ENCODE measurements around the gene HMG20A.

Gene HMG20A

DNA sequence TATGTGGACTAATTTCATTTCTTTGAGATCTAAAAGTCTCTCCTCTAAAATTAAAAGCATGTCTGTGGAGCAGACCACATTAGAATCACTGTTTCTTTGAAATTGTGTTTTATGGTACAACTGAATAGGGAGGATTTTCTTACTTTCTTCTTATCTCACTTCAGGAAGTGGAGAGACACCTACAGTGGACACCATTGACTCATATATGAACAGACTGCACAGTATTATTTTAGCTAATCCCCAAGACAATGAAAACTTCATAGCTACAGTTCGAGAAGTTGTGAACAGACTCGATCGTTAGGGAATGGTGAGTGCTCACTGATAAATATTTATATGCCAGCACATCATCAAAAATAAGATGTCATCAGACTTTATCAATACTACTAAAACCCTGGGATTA, 58.3 kb downstream of the HMG20A start:
- no peak for DNase-seq

DNA sequence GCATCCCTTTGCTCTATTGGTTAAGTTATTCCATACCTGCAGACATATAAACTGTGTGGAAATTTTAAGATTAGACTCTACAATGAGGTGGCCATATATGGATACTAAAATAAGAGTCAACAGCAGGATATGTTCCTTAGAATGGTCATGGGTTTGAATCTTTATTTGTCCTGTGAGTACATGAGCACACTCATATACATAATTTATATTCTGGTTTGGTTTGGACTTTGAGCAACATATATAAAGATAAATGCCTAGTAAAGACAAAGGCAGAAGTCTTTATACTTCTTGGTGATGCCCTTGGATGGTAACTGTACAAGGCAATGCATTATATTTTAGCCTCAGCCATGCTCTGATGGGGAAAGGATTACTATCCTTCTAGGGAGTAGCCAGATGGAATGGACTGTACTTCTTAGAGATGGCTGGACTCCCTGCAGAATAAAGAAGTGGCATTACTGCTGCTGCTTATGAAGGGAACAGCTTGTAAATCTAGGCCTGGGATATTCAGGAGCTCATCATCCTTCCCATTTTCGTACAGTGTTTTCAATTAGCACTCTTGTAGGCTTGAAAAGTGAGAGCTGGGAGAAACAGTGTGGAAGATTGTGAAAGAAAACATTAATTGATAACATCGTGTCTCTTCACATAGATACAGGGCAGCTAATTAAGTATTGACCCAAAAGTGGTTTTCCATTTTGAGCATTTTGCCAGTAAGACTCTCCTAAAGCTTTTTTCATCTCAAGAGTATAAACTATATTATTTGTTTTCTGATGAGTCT, 60.4 kb downstream of the HMG20A start:
- no peak for DNase-seq

- DNase-seq: no peak
These were observed 61.0 kb downstream of the HMG20A start for GRCh38 chr15:77481670-77482069.

DNA sequence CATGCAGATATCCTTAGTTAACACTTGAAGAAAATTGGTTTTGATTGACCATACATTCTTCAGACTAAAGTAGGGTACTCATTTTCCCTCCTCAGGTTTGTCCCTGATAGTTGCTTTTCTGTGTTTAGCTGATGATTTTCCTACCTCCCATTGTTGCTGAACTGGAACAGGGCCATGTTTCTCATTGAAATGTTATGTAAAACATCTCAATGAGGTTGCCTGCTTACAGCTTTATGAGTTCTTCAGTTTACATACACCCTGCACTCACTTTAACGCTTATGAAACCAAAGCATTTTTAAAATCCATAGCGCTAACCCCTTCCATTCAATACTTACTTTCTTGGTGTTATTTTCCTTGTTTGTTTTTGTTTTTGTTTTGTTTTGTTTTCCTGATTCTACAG, 61.9 kb downstream of the HMG20A start:
- no peak for DNase-seq

DNA sequence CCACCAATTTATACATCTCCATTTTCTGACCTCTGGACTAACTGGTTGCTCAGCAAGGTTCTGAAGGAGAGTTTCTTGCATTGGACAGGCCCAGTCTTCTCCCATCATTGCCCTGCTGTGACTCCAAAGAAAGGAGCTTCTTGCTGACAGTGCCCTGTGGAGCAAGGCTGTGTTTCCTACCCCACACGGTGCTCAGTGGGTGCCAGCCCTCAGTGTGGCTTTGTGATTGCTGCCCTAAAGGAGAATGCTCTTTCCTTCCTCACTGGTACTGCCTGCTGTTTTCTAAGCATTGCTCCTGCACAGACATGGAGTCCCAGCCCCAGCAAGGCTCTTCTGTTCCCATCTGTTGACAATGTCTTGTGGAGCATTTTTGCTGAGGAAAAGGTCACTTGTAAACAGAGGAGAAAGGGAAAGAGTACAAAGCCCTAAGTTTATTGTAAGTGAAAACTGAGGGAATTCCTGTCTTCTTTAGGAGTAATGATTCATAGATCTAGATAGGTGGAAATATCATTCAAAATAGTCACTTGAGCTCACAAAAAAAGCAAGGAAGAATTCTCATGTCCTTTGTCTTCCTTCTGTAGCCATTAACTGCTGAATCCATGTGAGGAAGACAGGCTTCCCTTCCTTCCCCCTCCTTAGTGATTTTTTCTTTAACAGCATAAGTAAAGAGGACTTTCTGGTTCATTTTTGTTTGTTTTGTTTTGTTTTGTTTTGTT, 62.9 kb downstream of the HMG20A start:
- no peak for DNase-seq

GRCh38 chr15:77484994-77485393, 64.3 kb downstream of the HMG20A start:
- DNase-seq: no peak

- no peak for DNase-seq
These were observed 66.1 kb downstream of the HMG20A start for GRCh38 chr15:77486542-77487468.

- DNase-seq: no peak
These were observed 66.8 kb downstream of the HMG20A start for GRCh38 chr15:77487469-77487842.

DNA sequence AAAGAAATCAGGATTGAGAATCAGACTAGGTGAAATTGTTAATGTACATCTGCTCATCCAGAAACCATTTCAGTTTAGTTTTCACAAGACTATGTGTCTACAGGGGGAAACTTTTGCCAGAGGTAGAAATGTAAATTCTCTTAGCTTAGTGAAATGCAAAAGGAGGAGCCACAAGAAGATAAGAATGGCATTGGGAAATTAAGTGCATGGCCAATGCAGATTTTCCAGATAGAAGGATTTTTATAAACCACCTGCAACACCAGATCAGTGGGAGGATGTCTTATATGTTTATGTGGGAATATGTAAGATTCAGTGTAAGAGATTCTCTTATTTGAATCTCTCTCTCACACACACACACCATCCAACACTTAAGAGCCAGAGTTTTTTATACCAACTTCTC, 67.2 kb downstream of the HMG20A start:
- no peak for DNase-seq

- DNase-seq: no peak
These were observed 69.0 kb downstream of the HMG20A start for GRCh38 chr15:77489647-77490046.

DNA sequence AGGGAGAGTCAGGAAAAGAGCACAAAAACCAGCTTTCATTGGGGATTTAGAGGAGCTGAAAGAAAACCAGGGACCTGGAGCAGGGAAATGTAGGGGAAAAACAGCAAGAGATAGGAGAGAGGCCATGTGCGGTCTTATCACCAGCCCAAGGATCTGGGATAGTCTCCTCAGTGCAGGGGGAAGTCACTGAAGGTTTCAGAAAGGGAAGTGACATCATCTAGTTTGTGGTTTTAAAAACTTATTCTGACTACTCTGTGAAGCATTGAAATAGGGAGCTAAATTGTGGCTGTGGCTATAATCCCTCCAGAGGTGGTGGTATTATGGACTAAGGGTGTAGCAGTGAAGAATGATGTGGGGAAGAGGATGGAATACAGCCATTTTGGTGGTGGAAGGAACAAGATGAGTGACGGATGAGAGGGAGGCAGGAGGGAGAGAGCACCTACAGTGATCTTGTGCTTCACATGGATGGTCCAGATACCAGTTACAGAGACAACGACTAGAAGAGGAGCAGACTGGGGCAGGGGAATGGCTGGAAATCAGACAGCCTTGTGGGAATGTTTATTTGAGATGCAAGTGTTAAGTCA, 72.7 kb downstream of the HMG20A start:
- no peak for DNase-seq

DNA sequence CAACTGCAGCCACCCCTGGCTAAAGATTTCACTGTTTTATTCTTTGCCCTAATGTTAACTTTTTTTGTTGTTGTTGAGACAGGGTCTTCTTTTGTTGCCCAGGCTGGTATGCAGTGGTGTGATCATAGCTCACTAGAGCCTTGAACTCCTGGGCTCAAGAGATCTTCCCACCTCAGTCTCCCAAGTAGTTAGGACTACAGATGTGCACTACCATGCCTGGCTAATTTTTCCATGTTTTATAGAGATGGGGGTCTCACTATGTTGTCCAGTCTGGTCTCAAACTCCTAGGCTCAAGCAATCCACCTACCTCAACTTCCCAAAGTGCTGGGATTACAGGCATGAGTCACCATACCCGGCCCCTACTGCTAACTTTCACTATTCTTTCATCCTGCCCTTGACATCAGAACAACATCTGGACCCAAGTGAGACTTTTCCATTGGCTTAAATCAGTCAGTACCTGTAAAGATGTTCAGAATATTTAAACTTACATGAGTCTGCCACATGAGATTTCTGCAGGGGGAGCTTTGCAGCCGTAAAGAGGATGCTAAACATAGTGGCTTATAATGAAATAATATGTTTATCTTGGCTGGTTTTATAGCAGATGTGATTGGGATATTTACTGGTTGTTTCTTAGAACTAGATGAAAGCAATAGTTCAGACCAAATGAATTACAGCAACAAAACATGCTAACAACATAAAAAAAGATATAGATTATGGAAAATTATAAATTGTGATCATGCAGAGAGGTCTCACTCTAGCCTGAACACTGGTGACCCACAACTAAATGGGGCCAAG, 73.6 kb downstream of the HMG20A start:
- no peak for DNase-seq

DNA sequence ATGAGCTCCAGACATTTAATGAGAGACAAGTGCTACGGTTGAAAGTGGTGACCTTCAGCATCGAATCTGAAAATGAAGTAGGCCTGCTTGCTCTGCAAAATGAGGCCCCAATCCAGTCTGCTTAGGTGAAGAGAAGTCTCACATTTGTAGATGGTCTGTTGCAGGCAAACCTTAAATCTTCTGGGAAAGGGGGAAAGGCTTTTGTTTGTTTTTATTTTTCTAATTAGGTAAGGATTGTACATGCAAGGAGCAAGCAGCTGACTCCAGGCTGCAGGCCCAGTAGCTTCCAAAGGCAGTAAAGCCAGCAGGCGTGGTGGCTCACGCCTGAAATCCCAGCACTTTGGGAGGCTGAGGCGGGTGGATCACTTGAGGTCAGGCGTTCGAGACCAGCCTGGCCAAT, 74.3 kb downstream of the HMG20A start:
- DNase-seq: no peak

GRCh38 chr15:77495838-77496596, 75.3 kb downstream of the HMG20A start:
- DNase-seq: no peak

GRCh38 chr15:77496715-77497109, 76.0 kb downstream of the HMG20A start:
- DNase-seq: peak; percentile 71 to 72

- DNase-seq: no peak
These were observed 76.5 kb downstream of the HMG20A start for GRCh38 chr15:77497110-77497737.

- no peak for DNase-seq
These were observed 77.3 kb downstream of the HMG20A start for GRCh38 chr15:77497942-77498361.

DNA sequence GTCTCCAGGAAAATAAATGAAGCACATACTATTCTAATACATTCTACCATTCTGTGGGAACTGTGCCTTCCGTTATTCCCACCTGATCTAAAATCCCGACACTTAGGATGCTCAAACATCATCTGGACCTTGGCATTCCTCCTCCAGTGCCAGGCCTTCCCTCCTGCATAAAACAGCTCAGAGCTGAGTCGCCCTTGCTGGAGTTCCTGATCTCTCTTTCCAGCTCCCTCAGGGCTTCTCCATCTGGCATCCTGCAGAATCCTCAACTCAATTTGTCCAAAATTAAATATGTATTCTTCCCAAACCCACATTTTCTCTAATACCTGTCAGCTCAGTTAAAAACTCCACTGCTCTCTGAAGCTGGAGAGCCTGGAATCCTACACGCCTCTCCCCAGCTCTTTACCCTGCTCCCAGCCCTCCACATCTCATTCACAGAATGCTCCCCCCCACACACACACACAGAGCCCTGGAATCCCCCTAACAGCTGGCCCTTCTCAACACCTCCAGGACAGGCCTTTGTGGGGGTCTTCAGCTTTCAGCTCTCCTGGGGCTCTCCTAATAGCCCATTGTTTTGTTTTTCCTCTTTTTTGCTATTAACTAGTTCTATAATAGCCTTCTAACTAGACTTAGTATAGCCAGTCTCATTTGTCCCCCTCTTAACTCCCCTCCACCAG, 78.5 kb downstream of the HMG20A start:
- no peak for DNase-seq

DNA sequence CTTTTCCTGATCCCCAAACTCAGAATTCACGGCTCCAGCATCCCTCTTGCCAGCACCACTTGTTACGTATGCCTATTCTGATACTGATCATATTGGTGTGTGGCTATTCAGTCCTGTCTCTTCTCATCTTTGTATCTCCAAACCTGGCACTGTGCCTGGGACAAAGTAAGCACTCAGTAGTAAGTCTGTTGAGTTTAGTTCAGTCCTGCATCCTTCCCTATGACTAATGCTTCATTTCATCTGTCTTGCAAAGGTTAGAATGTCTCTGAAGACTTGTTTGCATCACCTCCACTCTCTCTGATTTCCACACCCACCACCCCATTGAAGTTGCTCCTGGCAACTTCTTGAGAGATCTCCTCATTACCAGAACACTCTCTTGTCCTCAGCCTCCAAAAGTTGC, 80.3 kb downstream of the HMG20A start:
- no peak for DNase-seq

DNA sequence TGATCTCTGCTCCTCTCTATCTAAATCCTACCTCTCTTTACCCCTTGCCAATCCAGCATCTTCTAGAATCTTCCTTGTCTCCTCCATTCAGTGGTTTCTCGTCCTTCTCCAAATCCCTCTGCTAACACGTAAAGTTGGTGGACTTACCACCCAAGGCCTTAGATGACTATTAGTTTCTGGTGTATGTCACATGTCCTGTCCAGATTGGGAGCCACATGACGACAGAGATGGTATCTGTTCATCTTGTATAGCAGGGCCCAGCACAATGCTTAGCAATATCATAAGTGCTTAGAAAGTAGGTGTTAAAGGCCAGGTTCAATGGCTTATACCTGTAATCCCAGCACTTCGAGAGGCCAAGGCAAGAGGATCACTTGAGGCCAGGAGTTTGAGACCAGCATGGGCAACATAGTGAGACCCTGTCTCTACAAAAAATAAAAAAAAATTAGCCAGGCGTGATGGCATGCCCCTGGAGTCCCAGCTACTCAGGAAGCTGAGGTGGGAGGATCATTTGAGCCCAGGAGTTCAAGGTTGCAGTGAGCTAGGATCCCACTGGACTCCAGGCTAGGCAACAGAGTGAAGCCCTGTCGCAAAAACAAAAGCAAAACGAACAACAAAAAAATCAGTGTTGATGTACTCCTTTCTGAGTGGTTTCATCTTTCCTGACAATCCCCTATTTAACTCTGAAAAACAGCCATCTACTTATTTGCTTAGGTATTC, 81.8 kb downstream of the HMG20A start:
- no peak for DNase-seq

All from stimulated activated CD4-positive, alpha-beta T cell treated with anti-CD3 and anti-CD28 coated beads, Interleukin-2, amount 100 ng/mL, for 48 hours (primary cell).